CD4-positive, alpha-beta T cell treated with Interleukin-10 for 1 hour (primary cell): ENCODE measurements around the gene ZFP36L2.

Source experiments
- DNase-seq: peaks from one replicate; pipeline ENCODE4 v3.0.0-alpha.2; 2020

The ZFP36L2 gene

GRCh38 chr2:43184339-43184895, 42.0 kb downstream of the ZFP36L2 start:
- DNase-seq: peak; percentile 62

- no peak for DNase-seq
Observed at GRCh38 chr2:43183743-43184142, 42.7 kb downstream of the ZFP36L2 start.

- DNase-seq: no peak
Observed at GRCh38 chr2:43180897-43181296, 45.5 kb downstream of the ZFP36L2 start.

GRCh38 chr2:43179942-43180341, 46.5 kb downstream of the ZFP36L2 start:
- DNase-seq: no peak

- DNase-seq: peak; percentile 34
Observed at GRCh38 chr2:43178602-43179542, 47.5 kb downstream of the ZFP36L2 start.

GRCh38 chr2:43178055-43178598, 48.3 kb downstream of the ZFP36L2 start:
- DNase-seq: no peak

GRCh38 chr2:43176449-43176848, 50.0 kb downstream of the ZFP36L2 start:
- DNase-seq: no peak

GRCh38 chr2:43175876-43176275, 50.5 kb downstream of the ZFP36L2 start:
- peak; percentile 40 for DNase-seq

GRCh38 chr2:43175020-43175441, 51.4 kb downstream of the ZFP36L2 start:
- DNase-seq: no peak

- DNase-seq: peak; percentile 90
Observed at GRCh38 chr2:43174368-43174916, 52.0 kb downstream of the ZFP36L2 start.
